ENCODE data around the gene DCUN1D4.

The DCUN1D4 gene

GRCh38 chr4:51960486-51960885 lies 117.5 kb downstream of the DCUN1D4 start:
- no peak for DNase-seq (ENCODE audit: low read depth in 2 of 2, low spot score in 1 of 2)

- DNase-seq (ENCODE audit: low read depth in 2 of 2, low spot score in 1 of 2), result no peak
Measured at GRCh38 chr4:51963841-51964517, 121.0 kb downstream of the DCUN1D4 start.

- DNase-seq (ENCODE audit: low read depth in 2 of 2, low spot score in 1 of 2), result no peak
Measured at GRCh38 chr4:51965862-51966261, 122.9 kb downstream of the DCUN1D4 start.
